Hematopoietic multipotent progenitor cell treated with erythropoietin and hydrocortisone succinate and interleukin-3 and kit ligand, for 8 days (in vitro differentiated cells): ENCODE data around the gene HSPB7.
"Not testable (repeated sequence)": the region's sequence is repeated elsewhere in the genome, so short reads cannot be mapped to it uniquely, and the experiment has no call there.

Source experiments
- DNase-seq: peaks from one replicate; pipeline ENCODE4 v3.0.0-alpha.2; 2015

The HSPB7 gene

DNA sequence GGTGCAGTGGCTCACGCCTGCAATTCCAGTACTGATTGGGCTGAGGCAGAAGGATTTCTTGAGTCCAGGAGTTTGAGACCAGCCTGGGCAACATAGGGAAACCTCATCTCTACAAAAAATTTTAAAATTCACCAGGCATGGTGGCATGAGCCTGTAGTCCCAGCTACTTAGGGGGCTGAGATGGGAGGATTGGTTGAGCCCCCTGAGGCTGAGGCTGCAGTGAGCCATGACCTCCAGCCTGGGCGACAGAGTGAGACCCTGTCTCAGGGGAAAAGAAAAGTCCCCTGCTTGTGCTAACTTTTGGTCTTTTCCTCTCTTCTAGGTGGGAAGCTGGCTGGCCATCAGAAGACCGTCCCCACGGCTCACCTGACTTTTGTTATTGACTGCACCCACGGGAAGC lies 12.2 kb downstream of the HSPB7 start:
- no peak for DNase-seq

DNA sequence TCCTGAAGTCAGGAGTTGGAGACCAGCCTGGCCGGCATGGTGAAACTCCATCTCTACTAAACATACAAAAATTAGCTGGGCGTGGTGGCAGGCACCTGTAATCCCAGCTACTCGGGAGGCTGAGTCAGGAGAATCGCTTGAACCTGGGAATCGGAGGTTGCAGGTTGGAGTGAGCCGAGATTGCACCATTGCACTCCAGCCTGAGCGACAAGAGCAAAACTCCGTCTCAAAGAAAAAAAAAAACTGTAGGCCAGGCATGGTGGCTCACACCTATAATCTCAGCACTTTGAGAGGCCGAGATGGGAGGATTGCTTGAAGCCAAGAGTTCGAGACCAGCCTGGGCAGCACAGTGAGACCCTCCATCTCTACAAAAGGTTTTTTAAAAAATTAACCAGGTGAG lies 16.6 kb downstream of the HSPB7 start:
- DNase-seq: not testable (repeated sequence)

DNA sequence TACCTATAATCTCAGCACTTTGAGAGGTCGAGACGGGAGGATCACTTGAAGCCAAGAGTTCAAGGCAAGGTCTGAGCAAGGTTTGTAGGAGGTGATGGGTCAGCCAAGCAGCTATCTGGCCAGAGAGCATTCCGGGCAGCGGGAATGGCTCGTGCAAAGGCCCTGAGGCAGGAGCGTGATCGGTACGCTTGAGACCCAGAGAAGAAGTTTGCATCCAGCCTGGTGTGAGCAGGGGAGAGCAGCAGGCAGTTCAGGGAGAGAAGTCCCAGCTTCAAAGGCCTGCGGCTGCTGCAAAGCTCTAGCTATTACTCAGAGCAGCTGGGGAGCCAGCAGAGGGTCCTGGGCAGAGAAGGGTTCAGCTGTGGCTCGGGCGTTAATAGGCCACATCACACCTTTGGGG lies 18.9 kb downstream of the HSPB7 start:
- no peak for DNase-seq

DNA sequence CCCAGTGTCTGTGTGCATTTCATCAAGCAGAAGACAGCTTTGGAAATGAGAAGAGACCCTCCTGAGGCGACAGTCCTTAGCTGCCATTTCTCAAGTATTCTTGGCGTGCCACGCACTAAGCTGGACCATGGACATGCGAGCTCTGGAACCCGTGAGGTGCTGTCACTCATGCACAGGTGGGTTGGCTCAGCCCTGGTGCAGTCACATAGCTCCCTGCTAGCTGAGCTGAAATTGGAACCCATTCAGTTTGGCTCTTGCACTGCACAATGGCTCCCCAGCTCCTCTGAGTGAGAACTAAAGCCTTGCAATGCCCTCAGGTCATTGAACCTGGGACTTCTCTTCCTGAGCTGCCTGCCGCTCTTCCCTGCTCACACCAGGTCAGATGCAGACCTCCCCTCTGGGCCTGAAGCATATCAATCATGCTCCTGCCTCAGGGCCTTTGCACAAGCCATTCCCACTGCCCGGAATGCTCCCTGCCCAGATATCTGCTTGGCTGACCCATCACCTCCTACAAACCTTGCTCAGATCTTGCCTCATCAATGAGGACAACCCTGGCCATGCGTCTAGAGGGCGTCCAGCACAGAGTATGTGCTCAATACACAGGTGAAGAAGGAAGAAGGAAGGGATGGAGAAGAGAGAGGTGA lies 20.1 kb downstream of the HSPB7 start:
- no peak for DNase-seq

DNA sequence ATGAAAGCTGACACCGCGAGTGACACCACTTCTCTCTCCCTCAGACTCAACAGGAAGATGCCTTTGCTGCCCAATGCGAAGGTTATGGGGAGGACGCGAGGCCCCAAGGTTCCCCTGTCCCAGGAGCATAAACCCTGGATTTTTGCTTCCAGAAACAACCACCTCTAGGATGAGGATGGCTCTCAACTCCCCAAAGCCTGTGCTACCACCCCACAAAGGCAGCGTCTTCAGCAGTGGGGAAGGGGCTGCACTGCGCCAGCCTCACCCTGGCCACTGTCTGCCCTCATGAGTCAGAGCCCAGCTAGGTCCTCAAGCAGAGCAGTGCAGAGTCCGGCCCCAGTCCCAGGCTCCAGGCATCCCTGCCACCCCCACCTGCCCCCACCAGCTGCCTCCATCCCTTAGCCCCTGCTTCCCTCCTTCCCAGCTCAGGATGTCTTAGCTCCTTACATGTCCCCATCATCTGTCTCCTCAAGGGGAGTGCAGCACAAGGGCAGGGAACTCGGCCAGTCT lies 20.7 kb downstream of the HSPB7 start:
- no peak for DNase-seq

DNA sequence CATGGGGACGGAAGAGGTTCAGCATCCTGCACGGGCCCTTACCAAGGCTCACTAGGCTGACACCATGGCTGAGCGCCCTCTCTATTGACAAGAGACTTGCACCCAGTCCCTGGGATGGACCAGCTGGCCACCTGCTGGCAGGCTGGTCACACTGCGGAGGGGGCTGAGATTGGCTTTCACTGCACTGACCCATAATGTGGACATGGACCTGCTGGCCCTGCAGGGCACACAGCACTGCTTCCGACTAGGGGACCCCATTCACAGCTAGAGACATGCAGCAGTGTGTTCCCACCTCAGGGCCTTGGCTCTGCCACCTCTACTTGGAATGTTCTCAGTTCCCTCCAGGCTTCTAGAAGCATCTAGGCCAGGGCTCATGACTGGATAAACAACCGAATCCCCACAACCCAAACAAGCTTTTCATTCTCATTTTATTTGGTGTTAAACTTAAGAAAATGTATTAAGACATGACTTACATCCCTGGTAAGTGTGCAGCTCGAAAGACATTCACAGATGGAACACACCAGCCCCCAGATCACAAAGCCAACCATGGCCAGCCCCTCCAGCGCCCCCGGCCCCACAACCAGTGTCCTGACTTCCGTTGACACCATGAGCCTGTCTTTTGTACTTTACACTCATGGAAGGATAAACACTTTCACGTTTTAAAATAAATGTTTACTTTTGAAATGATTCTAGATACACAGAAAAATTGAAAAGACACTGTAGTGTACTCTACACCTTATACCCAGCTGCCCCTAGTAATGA lies 23.1 kb downstream of the HSPB7 start:
- DNase-seq: peak; percentile 64

DNA sequence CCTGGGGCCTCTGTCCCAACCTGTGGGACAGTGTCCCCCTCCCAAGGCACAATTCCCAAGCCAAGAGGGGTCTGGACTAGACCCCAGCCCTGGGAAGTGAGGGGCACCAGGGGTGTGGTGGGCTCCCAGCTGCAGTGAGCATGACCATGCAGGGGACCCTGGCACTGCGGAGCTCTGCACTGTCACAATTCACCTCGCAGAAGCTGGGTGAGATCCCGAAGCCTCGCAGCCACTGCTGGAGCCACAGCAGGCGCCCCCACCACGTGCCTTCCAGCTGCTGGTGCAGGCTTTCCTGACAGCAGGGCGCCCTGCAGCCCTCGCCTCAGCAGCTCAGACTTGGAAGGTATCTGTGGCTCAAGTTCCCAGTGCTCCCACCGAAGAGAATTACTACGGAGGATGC lies 23.8 kb downstream of the HSPB7 start:
- no peak for DNase-seq

DNA sequence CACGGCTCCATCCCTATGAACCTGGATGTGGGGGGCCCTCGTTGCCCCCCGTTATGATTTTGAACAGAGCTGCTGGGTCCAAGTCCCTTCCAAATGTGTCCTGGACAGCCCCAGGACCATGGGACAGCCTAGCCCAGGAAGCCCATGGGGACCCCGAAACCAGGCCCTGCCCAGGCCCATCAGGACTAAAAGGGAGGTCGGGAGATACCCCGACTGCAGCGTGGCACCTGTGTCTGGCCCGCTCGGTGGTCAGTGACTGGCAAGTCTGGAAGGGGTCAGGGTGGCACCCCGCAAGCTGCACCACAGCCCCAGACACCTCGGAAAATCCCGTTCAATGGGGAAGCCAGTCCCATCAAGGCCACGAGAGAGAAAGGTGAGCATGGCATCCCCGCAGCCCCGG lies 24.2 kb downstream of the HSPB7 start:
- no peak for DNase-seq

DNA sequence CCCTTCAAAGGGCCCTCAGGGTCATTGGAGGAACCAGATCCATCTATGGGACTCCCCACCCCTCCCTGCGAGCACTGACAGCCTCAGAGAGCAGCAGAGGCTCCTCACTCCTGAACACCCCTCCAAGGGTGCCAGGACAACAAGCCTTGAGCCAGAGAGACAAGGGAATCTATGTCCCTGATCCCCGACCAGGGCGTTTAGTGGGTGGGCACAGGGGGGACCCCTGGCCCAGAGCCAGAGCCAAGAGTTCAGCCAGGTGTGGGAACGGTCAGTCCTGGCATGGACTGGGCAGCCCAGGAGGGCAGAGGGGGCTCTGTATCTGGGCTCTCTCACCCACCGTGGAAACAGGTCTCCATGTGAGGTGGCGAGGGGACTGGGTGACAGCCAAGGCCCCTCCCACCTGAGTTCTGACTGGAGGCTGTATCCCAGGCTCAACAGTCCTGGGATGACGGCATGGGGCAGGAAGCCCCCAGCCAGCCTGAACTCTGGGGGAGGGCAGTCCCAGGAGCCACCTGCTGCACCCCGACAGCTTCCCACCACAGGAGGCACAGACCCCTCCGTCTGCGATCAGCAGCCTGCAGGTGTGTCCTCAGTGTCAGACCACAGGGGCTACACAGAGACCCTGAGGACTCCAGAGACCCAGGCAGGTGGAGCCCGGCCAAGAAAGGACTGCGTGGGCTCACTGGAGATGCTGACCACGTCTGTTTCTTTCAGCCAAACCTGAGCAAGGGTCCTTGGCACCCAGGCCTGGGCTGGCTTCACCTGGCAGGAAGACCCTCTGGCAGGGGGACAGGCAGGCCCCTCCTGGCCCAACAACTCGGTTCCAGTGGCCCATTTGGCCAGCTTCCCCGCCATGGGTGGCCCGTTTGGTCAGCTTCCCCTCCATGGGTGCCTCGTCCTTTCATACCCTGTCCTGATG lies 25.0 kb downstream of the HSPB7 start:
- DNase-seq: no peak

DNA sequence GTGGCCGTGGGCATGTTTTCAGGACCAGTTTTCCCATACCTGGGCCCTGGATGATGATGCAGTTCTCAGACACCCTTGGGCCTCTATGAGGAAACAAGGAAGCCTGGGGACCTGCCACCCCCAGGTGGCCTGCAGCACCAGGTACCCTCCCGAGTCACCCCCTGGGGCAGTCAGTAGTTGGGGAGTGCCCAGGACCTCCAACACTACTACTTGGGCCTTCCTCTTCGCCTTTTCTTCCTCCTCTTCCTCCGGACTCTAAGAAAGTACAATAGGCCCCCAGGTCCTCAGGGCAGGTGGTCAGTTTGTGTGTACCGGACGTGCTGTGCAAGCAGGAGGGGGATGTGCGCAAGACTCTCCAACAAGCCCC lies 25.7 kb downstream of the HSPB7 start:
- no peak for DNase-seq

DNA sequence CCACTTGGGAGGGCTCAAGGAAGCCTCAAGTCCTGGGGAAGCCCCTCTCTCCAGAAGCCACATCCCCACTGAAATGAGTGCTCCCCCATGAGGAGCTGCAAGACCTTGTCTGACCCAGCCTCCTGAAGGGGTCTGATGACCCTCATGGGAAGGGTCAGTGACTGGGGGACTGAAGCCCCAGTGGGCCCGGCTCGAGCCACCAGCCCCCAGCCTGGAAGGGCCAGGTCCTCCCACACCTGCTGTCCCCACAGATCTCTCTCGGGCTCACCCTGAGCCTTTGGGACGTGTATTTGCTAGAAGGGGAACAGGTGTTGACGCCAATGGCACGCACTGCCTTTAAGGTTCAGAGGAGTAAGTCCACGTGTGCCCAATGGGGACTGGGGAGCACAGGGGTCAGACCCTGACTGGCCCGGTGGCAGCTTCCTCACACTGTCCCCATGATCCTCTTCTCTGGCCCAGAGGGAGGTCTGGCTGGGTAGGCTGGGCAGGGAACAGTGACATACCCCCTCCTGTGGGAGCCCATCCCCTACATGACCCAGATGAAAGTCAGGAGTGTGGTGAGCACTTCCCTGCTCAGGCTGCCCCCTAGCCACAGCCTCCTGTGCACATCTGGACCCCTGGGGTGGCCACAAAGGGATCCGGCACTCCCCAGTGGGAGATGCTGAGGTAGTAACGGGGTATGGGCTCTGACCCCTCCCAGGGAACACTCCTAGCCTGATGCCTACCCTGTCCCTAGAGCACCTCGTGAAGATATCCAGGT lies 26.2 kb downstream of the HSPB7 start:
- no peak for DNase-seq

DNA sequence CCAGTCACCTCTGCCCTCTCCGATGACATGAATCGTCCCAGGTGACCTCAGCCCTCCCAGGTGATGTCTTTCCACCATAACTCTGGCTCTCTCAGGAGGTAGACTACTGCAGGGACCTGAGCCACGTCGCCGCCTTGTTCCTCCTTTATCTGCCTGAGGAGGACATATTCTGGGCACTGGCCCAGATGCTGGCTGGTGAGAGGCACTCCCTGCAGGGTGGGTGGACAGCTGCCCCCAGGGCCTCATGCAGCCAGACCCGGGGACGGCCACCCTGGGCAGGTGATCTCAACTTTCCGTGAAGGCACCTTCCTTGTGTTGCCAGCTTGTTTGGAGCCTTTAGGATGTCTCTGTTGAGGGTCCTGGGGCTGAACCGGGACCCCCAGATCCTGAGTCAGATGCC lies 28.1 kb downstream of the HSPB7 start:
- DNase-seq: no peak

DNA sequence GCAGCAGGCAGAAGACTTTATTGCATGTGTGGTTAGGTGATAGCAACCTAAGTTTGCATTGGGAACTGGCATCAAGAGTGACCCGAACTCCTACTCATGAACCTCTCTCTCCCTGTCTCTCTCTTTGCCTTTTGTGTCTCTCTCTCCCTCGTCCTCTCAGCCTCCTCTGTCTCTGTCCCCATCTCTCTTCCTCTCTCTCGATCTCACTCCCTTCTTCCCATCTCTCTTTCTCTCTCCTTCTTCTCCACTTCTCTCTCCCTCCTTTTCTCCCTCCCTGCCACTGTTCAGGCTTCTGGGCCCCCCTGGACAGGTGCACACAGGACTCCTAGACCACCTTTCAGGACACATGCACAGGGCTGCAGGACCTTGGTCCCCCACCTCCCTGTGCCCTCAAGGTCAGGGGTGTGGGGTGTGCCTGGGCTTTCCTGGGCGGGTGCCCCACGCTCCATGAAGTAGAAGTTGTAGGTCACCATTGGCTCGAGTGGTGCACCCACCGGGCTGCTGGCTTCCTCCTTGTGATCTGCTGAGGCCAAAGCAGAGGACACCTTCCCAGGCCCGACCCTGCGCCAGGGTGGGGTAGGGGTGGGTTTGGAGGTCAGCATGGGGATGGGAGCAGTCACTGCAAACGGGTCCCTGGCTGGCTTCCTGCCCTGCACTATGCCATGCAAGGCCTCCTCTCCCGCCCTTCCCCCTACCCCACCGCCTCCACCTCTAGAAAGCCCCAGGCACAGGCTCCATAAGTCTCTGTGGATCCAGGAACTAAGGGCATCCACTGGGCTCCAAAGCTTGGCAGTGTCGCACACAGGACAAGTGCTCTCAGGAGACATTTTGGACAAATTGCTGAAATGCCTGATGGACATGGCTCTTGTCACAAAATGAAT lies 28.7 kb downstream of the HSPB7 start:
- DNase-seq: no peak

DNA sequence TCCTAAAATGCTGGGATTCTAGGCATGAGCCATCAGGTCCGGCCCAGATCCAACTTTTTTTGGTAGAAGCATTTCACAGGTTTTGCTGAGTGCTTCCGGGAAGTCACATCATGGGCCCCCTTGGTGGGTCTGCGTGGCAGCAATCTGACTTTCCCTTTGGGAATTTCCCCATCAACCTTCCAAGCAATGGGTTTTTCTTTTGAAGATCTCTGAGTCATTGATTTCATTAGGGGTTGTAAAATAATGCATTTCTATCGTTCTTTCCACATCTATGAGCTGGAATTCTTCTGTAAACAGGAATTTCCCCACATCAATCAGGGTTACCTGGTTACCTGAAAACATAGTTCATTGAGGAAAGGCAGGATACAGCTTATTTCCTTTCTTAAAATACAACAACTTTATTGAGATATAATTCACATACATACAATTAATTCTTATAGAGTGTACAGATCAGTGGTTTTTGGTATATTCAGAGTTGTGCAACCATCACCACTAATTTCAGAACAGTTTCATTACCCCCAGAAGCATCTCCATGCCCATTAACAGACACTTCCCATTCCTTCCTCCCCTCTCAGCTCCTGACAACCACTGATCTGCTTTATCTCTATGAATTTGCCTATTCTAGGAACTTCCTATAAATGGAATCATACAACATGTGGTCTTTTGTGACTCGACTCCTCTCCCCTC lies 32.1 kb downstream of the HSPB7 start:
- DNase-seq: no peak

DNA sequence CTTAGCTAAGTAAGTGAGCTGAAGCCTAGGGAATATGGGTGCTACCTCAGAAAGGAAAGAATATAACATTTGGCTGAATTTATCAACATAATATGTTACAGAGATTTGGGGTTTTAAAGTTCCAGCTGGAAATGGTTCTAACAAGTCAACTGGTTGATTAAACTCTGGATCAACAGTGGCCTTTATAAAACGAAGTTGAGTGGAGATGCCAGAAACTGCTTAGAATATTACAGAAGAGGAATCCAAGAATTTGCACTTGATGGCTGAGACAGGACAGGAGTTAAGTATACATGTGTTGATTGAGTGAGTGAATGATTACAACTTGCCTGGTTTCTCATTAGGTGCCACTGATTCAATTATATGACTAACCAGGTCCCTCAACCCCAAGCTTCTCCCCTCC lies 34.6 kb downstream of the HSPB7 start:
- no peak for DNase-seq

DNA sequence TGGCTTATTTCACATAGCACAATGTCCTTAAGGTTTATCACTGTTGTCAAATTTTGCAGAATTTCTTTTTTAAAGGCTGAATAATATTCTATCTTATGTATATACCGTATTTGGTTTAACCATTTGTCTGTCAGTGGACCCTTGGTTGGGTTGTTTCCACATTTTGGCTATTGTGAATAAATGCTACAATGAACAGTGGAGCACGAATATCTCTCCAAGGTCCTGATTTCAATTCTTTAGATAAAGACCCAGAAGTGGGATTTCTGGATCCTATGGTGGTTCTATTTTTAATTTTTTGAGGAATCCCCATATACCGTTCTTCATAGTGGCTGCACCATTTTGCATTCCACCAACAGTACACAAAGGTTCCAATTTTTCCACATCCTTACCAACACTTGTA lies 36.2 kb downstream of the HSPB7 start:
- DNase-seq: no peak

DNA sequence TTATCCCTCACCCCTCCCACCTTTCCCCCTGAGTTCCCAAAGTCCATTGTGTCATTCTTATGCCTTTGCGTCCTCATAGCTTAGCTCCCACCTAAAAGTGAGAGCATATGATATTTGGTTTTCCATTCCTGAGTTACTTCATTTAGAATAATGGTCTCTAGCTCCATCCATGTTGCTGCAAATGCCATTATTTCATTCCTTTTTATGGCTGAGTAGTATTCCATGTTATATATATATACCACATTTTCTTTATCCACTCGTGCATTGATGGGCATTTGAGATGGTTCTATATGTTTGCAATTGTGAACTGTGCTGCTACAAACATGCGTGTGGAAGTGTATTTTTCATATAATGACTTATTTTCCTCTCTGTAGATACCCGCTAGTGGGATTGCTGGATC lies 39.9 kb downstream of the HSPB7 start:
- not testable (repeated sequence) for DNase-seq

DNA sequence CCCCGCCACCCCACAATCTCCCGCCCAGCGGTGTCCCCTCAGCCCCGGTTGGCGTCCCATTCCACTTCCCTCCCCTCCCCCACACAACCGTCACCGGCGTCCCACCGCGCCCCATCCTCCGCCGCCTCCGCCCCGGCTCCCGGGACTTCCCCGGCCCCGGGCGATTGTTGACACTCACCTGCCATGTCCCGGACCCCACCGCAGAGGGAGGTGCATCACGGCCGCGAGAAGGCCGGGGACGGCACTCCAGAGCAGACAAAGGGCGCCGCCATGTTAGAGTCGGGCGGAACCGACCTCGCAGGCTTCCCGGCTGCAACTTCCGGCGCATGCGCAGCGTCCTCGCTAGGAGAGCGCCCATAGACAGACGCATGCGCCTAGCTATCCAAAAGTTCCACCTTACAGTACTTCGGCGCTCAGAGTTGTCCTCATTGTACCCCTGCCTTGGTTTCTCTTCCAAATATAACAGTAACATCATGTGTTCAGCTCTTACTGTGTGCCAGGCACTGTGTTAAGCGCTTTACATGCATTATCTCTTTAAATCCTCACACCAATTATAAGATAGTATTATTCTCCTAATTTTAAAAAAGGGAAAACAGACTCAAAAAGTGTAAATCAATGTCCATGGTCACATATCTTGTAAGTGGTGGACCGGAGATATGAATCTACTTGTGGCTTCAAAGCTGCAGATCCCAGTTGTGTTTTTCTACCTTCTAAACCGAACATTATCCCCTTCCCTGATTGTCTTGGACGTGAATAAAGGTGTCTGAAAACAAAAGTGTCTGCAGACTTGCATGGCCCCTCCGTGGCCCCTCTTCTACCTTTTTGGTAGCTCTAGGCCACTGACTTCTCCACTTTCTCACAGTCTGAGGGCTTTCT lies 41.8 kb downstream of the HSPB7 start, which contains the start of gene ZBTB17:
Gene ZBTB17 (minus strand): TSS at position 297 of the 876 bp plus-strand sequence. CDS start 27,606 bp downstream, outside the sequence.
- DNase-seq: peak; percentile 94

DNA sequence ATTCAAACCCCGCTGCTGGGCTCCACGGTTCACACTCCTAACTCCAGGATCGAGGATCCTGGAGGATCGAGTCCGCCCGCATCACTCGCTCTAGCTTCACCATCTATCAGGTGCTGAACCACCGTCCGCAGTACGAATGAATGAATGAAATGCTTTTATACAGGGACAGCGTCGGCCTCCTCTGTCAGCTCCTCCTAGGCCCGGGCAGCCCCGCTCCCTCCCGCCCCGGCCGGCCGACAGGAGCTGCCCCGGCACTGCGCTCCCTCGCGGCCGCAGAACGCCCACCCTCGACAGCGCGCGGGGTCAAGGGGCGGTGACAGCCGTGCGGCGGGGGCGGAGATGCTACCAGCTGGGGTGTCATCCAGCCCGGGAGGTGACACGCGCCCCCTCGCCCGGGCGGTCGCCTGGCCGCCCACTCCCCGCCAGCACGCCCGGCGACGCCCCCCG lies 42.5 kb downstream of the HSPB7 start:
- peak; percentile 67 for DNase-seq

DNA sequence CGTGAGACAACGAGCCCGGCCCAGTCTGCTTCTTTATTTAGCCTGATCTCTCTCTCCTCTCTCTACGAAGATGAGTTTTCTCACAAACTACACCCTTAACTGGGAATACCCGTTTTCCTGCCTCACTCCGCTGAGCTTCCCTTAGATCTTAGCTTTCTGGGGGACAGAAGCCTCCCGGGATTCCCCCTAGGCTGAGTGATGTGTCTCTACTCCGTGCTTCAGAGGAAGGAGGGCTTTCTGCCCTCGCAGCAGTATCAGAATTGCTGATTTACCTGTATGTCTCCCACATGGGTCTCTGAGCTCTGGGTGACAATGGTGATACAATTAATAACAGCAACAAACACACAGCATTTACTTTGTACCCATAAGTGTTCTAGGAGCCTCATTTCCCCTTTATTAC lies 43.0 kb downstream of the HSPB7 start:
- DNase-seq: no peak
